ENCODE results near the gene CLPSL2.

DNA sequence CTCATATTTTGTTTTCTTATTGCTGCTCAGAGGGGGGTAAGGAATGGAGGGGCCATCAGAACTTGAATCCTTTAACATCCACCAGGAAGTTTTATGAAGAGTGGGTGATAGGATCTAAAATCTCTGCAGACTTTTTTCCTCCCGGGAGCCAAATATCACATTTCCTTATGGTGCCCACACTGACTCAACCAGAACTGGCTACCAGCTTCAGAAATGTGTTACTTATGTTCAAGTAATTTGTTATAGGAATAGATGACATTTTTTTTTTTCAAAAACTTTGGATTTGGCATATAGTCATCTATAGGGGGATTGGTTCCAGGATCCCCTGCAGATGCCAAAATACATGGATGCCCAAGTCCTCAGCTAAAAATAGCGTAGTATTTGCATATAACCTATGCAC, 47.2 kb downstream of the CLPSL2 start:
- TF ChIP-seq, protein P1, sequence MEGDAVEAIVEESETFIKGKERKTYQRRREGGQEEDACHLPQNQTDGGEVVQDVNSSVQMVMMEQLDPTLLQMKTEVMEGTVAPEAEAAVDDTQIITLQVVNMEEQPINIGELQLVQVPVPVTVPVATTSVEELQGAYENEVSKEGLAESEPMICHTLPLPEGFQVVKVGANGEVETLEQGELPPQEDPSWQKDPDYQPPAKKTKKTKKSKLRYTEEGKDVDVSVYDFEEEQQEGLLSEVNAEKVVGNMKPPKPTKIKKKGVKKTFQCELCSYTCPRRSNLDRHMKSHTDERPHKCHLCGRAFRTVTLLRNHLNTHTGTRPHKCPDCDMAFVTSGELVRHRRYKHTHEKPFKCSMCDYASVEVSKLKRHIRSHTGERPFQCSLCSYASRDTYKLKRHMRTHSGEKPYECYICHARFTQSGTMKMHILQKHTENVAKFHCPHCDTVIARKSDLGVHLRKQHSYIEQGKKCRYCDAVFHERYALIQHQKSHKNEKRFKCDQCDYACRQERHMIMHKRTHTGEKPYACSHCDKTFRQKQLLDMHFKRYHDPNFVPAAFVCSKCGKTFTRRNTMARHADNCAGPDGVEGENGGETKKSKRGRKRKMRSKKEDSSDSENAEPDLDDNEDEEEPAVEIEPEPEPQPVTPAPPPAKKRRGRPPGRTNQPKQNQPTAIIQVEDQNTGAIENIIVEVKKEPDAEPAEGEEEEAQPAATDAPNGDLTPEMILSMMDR (IDR thresholded peaks at IDR 0.05) = no peak
- no peak for TF ChIP-seq POLR2A (IDR thresholded peaks at IDR 0.05)

All from body of pancreas (tissue), 4 donors.